ENCODE data around the gene TRIM37. TPM values are rescaled to one million over a fixed set of nuclear protein-coding genes. Genes with fewer than 3 reads are reported as not detected.

Gene TRIM37
- total RNA-seq, 4 donors from 2014 or later: 16.8 to 29.3 (median 21.5) TPM

GRCh38 chr17:59024916-59025315 is 81.8 kb downstream of the TRIM37 start:
- ATAC-seq (ENCODE audit: low FRiP score): no peak
- no peak for TF ChIP-seq CTCF (IDR thresholded peaks at IDR 0.05)

GRCh38 chr17:59018019-59018418 is 88.7 kb downstream of the TRIM37 start:
- no peak for ATAC-seq (ENCODE audit: low FRiP score)
- no peak for DNase-seq (ENCODE audit: low spot score)
- no peak for TF ChIP-seq CTCF (IDR thresholded peaks at IDR 0.05)

More at GRCh38 chr17:59024916-59025315, 81.8 kb downstream of the TRIM37 start:
- DNase-seq (ENCODE audit: low spot score): no peak

GRCh38 chr17:59011975-59012374 is 94.7 kb downstream of the TRIM37 start:
- no peak for DNase-seq (ENCODE audit: low spot score)
- ATAC-seq (ENCODE audit: low FRiP score): no peak
- TF ChIP-seq CTCF (IDR thresholded peaks at IDR 0.05): no peak

GRCh38 chr17:59010026-59010425 is 96.7 kb downstream of the TRIM37 start:
- TF ChIP-seq CTCF (IDR thresholded peaks at IDR 0.05): no peak
- DNase-seq (ENCODE audit: low spot score) (no peak), ATAC-seq (ENCODE audit: low FRiP score) (no peak)

GRCh38 chr17:59008737-59009136 is 97.9 kb downstream of the TRIM37 start:
- ATAC-seq (ENCODE audit: low FRiP score): no peak
- DNase-seq (ENCODE audit: low spot score): no peak
- TF ChIP-seq CTCF (IDR thresholded peaks at IDR 0.05): no peak

GRCh38 chr17:59007995-59008394 is 98.7 kb downstream of the TRIM37 start:
- DNase-seq (ENCODE audit: low spot score) (no peak), ATAC-seq (ENCODE audit: low FRiP score) (no peak)

More at GRCh38 chr17:59007995-59008394, 98.7 kb downstream of the TRIM37 start:
- no peak for TF ChIP-seq CTCF (IDR thresholded peaks at IDR 0.05)

Measured in omental fat pad (tissue), 4 donors.